GM12873 (cell line): ENCODE data around the gene CC2D2A.

Source experiments
- CTCF ChIP-seq: IDR thresholded peaks from 2 replicates; pipeline ENCODE4 v1.5.1; 2012; ENCODE audit warnings: low read depth, mild to moderate bottlenecking, moderate library complexity, low read length, control low read depth; ENCODE audit not compliant: insufficient read depth; ENCODE audit errors: missing control alignments

The CC2D2A gene

GRCh38 chr4:15577508-15577907 is 107.8 kb downstream of the CC2D2A start:
- no peak for TF ChIP-seq CTCF

GRCh38 chr4:15584785-15585184 is 115.1 kb downstream of the CC2D2A start:
- no peak for TF ChIP-seq CTCF

GRCh38 chr4:15585331-15585730 is 115.6 kb downstream of the CC2D2A start:
- TF ChIP-seq CTCF: no peak

GRCh38 chr4:15586066-15586465 is 116.4 kb downstream of the CC2D2A start:
- TF ChIP-seq CTCF: no peak

- no peak for TF ChIP-seq CTCF
These were observed 118.0 kb downstream of the CC2D2A start for GRCh38 chr4:15587649-15588048.

- no peak for TF ChIP-seq CTCF
These were observed 123.1 kb downstream of the CC2D2A start for GRCh38 chr4:15592799-15593198.

GRCh38 chr4:15598644-15599043 is 129.0 kb downstream of the CC2D2A start:
- no peak for TF ChIP-seq CTCF
